Kidney epithelial cell (primary cell): ENCODE measurements around the gene SEMA3C. TPM values are rescaled to one million over a fixed set of nuclear protein-coding genes. Genes with fewer than 3 reads are reported as not detected.

ENCODE experiments used
- DNase-seq: peaks from one replicate; pipeline ENCODE4 v3.0.0-alpha.2; 2010; ENCODE audit warnings: low read depth
- H3K27me3 ChIP-seq: 2 replicates; pipeline ENCODE4 v1.6.0; 2011; ENCODE audit warnings: low read length; ENCODE audit not compliant: control insufficient read depth, insufficient read depth
- H3K36me3 ChIP-seq: 2 replicates; pipeline ENCODE4 v1.5.1; 2011; ENCODE audit warnings: low read length; ENCODE audit not compliant: control insufficient read depth, insufficient read depth
- H3K4me3 ChIP-seq: 2 replicates; pipeline ENCODE4 v1.5.1; 2011; ENCODE audit warnings: low read depth, mild to moderate bottlenecking, control low read depth, low read length
- CTCF ChIP-seq: IDR thresholded peaks from 2 replicates; pipeline ENCODE4 v1.5.1; 2011; ENCODE audit warnings: mild to moderate bottlenecking, moderate library complexity, low read length, control low read depth, inconsistent platforms; ENCODE audit not compliant: insufficient read depth, poor library complexity, severe bottlenecking
- total RNA-seq: library from RNA; depleted of rRNA; stranded (reverse); fragments of >200 nt; gene quantifications from 2 replicates; pipeline ENCODE4 v1.2.3, GENCODE V29; 2015

The SEMA3C gene
- total RNA-seq, 1 donor from 2014 or later: 113 TPM

GRCh38 chr7:80829527-80829926 is 89.3 kb downstream of the SEMA3C start:
- no peak for TF ChIP-seq CTCF
- no peaks in the 10 kb centered on the region for H3K36me3 ChIP-seq
- H3K4me3 ChIP-seq: no peak overlapping the region
- no peaks in the 10 kb centered on the region for H3K27me3 ChIP-seq
- DNase-seq: no peak

- no peaks in the 10 kb centered on the region for H3K36me3 ChIP-seq
- no peaks in the 10 kb centered on the region for H3K27me3 ChIP-seq
- TF ChIP-seq CTCF: no peak
- no peak for DNase-seq
- H3K4me3 ChIP-seq: no peak overlapping the region
Measured at GRCh38 chr7:80827239-80827633, 91.6 kb downstream of the SEMA3C start.

DNA sequence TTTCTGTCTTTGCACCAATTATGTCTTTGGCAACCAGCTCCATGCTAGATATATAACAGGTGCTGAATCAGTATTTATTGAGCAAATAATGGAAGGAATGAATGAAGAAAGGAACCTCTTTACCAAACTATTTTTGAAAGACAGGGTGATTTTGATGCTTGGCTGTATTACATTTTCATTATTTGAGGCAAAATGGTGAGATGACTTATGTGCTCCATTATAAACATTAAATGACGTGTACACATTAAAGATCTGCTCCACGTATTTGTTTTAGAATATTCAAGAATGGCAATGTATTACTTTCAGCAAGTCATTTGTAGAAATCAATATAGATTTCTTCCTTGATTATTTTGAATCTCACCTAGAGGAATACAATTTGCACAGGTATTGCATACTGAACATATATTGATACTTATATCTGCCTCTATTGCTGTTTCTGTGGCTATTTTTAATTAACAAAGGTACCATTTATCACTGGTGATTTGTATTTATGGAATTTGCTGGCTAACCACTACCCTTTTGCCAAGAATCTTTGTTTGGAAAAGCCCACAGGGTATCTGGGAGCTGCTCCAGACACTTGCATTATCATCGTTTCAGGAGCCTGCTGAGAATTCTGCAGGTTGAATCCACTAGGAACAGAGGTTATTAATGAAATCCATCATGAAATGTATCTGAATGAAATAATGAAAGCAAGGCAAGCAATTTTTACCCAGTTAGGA is 92.2 kb downstream of the SEMA3C start:
- no peaks in the 10 kb centered on the region for H3K36me3 ChIP-seq
- no peak for DNase-seq
- H3K4me3 ChIP-seq: no peak overlapping the region
- TF ChIP-seq CTCF: no peak
- no peaks in the 10 kb centered on the region for H3K27me3 ChIP-seq

GRCh38 chr7:80825499-80825898 is 93.4 kb downstream of the SEMA3C start:
- Histone ChIP-seq H3K4me3 (no peak overlapping the region), H3K27me3 (no peaks in the 10 kb centered on the region), H3K36me3 (no peaks in the 10 kb centered on the region)
- no peak for TF ChIP-seq CTCF
- DNase-seq: no peak

DNA sequence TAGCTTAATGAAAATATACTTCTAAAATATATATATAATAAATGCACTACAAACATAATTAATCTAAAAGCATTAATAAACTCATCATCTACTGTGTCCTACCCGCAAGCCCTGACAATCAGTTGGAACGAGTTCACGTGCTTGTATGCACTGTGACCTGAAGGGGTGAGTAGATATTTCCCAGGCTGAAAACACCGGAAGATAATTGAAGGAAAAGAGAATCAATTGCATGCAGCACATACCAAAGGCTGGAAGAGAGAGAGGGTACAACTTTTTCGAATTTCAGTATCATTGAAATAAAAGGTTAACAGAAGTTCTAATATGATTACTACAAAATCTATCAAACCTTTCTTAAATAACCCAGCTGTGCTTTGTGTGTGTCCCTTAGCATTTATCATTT is 94.6 kb downstream of the SEMA3C start:
- no peaks in the 10 kb centered on the region for H3K36me3 ChIP-seq
- H3K27me3 ChIP-seq: no peaks in the 10 kb centered on the region
- H3K4me3 ChIP-seq: no peak overlapping the region
- no peak for DNase-seq
- TF ChIP-seq CTCF: no peak

DNA sequence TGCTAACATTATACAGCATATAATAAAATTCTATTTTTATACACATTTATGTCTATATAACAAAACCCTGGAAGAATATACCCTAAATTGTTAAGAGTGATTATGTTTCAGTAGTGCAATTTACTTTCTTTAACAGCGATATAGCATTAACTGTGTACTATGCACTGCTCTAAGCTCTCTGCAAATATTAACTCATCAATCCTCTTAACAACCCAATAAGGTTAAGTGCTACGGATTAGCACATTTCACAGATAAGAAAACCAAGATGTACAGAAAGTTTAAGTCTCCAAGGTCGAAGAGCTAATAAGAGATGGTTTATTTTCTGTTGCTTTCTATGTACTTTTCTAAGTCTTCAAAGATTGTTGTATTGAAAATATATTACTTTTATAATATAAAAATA is 95.8 kb downstream of the SEMA3C start:
- TF ChIP-seq CTCF: no peak
- H3K27me3 ChIP-seq: no peaks in the 10 kb centered on the region
- DNase-seq: no peak
- H3K4me3 ChIP-seq: no peak overlapping the region
- H3K36me3 ChIP-seq: no peaks in the 10 kb centered on the region
